Cardiac septum (tissue), 1 donor: ENCODE results near the gene SFTPB. TPM values are rescaled to one million over a fixed set of nuclear protein-coding genes. Genes with fewer than 3 reads are reported as not detected.
A peak's percentile ranks its signal among the peaks of the same experiment; 100 is the strongest.
"Not testable (repeated sequence)": the region's sequence is repeated elsewhere in the genome, so short reads cannot be mapped to it uniquely, and the experiment has no call there.

Source experiments
- DNase-seq: peaks from one replicate; pipeline ENCODE4 v3.0.0-alpha.2; 2020; ENCODE audit warnings: low spot score
- intact Hi-C: fragments of 100-400 bp; cut with DNase I; formaldehyde crosslinking; loops from one replicate; pipeline ENCODE4 v1.14.0; 2022
- long read RNA-seq: library from polyadenylated mRNA; unstranded; transcript quantifications from one replicate; pipeline ENCODE4 v2.0.0, GENCODE V29; 2021
- total RNA-seq: library from RNA; stranded (reverse); fragmentation: NEBNext Ultra II Directional; extraction: Animal tissue kit (Norgen Biotek cat#: 25700); gene quantifications from one replicate; pipeline ENCODE4 v1.2.1, GENCODE V29; 2021
- donor health status: DM: no; HTN: no; CAD: no.

Gene SFTPB
- not detected for total RNA-seq
- long read RNA-seq, result 0 reads

- intact Hi-C loops, result no loop called here
- DNase-seq, result peak; percentile 67
Observed at GRCh38 chr2:85668009-85668856, at the start of gene SFTPB. Gene SFTPB (minus strand): TSS chr2:85668199. CDS start chr2:85668183, 16 bp downstream.

- no peak for DNase-seq
- intact Hi-C loops, result no loop called here
Observed at GRCh38 chr2:85717308-85718008, 49.5 kb upstream of the SFTPB start.

GRCh38 chr2:85716346-85716914 is 48.4 kb upstream of the SFTPB start:
- intact Hi-C loops, result no loop called here
- no peak for DNase-seq

- intact Hi-C loops, result no loop called here
Observed at GRCh38 chr2:85714841-85715240, 46.8 kb upstream of the SFTPB start.

GRCh38 chr2:85714421-85714820 is 46.4 kb upstream of the SFTPB start:
- DNase-seq, intact Hi-C loops: not testable (repeated sequence)

More at GRCh38 chr2:85714841-85715240, 46.8 kb upstream of the SFTPB start:
- no peak for DNase-seq

- intact Hi-C loops, result no loop called here
- DNase-seq, result no peak
Observed at GRCh38 chr2:85713836-85714235, 45.8 kb upstream of the SFTPB start.

GRCh38 chr2:85712849-85713612 is 45.0 kb upstream of the SFTPB start:
- intact Hi-C loops, result no loop called here
- no peak for DNase-seq

GRCh38 chr2:85712336-85712735 is 44.3 kb upstream of the SFTPB start:
- DNase-seq, result no peak
- intact Hi-C loops, result no loop called here

GRCh38 chr2:85711578-85712060 is 43.6 kb upstream of the SFTPB start:
- intact Hi-C loops, result no loop called here
- no peak for DNase-seq

GRCh38 chr2:85710687-85711577 is 42.9 kb upstream of the SFTPB start:
- intact Hi-C loops, result no loop called here
- DNase-seq, result peak; percentile 83

- no peak for DNase-seq
- intact Hi-C loops, result loop anchor here (5.0 kb wide), 1 partner anchor 62 kb away; no protein-coding TSS in a partner anchor
Observed at GRCh38 chr2:85709401-85709811, 41.4 kb upstream of the SFTPB start.

GRCh38 chr2:85708641-85709040 is 40.6 kb upstream of the SFTPB start:
- intact Hi-C loops, result loop anchor here (5.0 kb wide), 1 partner anchor 61 kb away; no protein-coding TSS in a partner anchor
- DNase-seq, result no peak

- DNase-seq, result no peak
- intact Hi-C loops, result loop anchor here (1.0 to 5.0 kb wide), 2 partner anchors 27 to 60 kb away; no protein-coding TSS in a partner anchor
Observed at GRCh38 chr2:85707304-85707703, 39.3 kb upstream of the SFTPB start.

GRCh38 chr2:85706599-85707296 is 38.7 kb upstream of the SFTPB start:
- intact Hi-C loops, result loop anchor here (1.0 to 5.0 kb wide), 2 partner anchors 26 to 59 kb away; no protein-coding TSS in a partner anchor
- no peak for DNase-seq

GRCh38 chr2:85706063-85706462 is 38.1 kb upstream of the SFTPB start:
- intact Hi-C loops, result loop anchor here (5.0 kb wide), 1 partner anchor 59 kb away; no protein-coding TSS in a partner anchor
- no peak for DNase-seq

GRCh38 chr2:85705680-85706039 is 37.7 kb upstream of the SFTPB start:
- DNase-seq, result no peak
- intact Hi-C loops, result loop anchor here (5.0 kb wide), 1 partner anchor 58 kb away; no protein-coding TSS in a partner anchor

GRCh38 chr2:85704800-85705679 is 37.0 kb upstream of the SFTPB start:
- no peak for DNase-seq
- intact Hi-C loops, result loop anchor here (5.0 kb wide), 1 partner anchor 58 kb away; no protein-coding TSS in a partner anchor
